Stimulated activated CD4-positive, alpha-beta T cell treated with anti-CD3 and anti-CD28 coated beads, Interleukin-4, amount 100 ng/mL, for 24 hours (primary cell): ENCODE measurements around the gene TPM1.
"Not testable (repeated sequence)": the region's sequence is repeated elsewhere in the genome, so short reads cannot be mapped to it uniquely, and the experiment has no call there.

Experiments
- DNase-seq: peaks from one replicate; pipeline ENCODE4 v3.0.0-alpha.2; 2020

The TPM1 gene

DNA sequence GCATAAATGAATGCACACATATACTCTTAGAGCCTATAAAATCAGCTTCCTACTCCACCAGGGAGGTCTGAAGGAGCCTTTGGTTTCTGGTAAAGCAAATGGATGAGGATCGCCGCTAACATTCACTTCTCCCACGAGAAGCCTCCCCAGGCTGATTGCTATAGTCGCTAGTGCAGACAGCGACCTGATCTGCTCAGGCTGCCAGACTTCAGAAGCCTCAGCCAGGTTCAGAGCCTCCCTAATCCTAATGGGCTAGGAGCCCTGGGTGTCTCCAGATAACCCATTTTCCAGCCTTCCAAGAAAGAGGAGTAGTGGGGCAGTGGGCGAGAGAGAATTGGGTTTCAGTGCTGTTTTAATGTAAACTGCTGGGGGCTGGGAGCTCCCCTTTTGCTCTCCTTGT, 35.4 kb downstream of the TPM1 start:
- no peak for DNase-seq

- no peak for DNase-seq
Measured at GRCh38 chr15:63079947-63080626, 37.5 kb downstream of the TPM1 start.

GRCh38 chr15:63080634-63081250, 38.2 kb downstream of the TPM1 start:
- DNase-seq: no peak

- no peak for DNase-seq
Measured at GRCh38 chr15:63082366-63082765, 39.8 kb downstream of the TPM1 start.

- DNase-seq: no peak
Measured at GRCh38 chr15:63083044-63083443, 40.5 kb downstream of the TPM1 start.

GRCh38 chr15:63083541-63083940, 41.0 kb downstream of the TPM1 start:
- DNase-seq: no peak

- DNase-seq: no peak
Measured at GRCh38 chr15:63084806-63085205, 42.3 kb downstream of the TPM1 start.

DNA sequence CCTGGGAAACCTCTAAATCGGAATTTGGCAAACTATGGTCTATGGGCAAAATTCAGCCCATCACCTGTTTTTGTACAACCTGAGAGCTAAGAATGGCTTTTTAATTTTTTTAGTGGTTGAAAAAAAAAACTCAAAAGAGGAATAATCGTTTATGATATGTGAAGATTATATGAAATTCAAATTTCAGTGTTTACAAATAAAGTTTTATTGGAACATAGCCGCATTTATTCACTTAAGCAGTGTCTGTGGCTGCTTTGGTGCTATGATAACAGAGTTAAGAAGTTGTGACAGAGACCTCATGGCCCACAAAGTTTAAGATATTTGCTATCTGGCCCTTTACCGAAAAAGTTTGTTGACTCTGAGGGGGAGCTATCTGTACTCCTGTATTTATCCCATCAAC, 42.7 kb downstream of the TPM1 start:
- no peak for DNase-seq

DNA sequence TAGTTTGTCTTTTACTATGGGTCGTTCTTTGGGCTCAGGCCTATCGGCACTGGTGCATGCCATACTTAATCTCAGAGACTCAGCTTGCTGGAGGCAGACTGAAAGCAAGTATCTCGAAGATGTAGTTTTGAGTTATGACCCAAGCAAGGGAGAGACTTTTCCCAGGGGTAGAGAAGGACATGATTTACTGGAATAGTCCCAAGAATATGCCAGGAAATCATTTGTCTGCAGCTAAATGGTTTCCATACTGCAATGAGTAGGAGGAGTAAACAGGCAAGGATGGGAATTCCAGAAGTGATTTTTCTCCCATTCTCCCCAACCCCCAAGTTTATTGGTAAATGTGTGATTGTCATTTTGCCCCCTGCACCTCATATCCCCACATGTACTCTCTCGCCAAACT, 43.7 kb downstream of the TPM1 start:
- no peak for DNase-seq

DNA sequence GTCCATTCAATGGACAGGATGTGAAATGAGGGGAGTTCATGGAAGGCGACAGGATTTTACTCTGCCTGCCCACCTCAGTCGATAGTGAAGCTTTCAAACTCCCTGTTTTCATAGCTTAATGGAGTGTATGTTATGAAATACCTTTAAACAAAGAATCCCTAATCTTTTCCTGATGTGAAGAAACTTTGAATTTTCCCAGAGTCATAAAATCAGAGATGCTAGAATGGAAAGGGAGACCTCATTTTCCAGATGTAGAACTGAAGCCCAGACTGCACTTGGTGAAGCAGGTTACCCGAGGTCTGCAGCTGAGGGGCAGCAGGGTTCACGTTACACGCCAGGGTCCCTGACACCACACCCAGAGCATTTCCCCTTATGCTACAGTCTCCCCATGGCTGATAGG, 44.4 kb downstream of the TPM1 start:
- DNase-seq: no peak

DNA sequence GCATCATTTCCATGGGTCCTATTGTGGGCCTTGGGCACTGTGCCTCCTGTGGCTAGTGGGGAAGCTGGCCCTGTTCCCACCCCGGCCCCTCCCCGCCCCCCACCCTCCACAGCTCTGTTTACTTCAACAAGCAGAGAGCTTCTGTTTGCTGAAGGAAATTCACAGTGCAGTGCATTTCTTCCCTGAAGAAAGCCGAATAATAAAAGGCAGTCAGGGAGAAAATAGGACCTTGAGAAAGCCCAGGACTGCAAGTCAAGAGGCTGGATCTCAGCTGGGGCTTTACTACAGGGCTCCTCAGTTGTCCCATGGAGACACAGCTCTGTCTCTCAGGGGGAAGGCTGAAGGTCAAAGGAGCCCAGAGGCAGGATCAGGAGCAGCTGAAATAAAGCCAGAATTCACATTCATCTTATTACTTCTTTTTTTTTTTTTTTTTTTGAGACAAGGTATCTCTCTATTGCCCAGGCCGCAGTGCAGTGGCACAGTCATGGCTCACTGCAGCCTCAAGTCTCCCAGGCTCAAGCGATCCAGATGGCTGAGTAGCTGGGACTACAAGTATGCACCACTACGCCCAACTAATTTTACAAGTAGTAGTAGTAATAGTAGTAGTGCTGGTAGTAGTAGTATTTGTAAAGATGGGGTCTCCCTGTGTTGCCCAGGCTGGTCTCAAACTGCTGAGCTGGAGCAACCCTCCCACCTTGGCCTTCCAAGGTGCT, 46.1 kb downstream of the TPM1 start:
- no peak for DNase-seq

DNA sequence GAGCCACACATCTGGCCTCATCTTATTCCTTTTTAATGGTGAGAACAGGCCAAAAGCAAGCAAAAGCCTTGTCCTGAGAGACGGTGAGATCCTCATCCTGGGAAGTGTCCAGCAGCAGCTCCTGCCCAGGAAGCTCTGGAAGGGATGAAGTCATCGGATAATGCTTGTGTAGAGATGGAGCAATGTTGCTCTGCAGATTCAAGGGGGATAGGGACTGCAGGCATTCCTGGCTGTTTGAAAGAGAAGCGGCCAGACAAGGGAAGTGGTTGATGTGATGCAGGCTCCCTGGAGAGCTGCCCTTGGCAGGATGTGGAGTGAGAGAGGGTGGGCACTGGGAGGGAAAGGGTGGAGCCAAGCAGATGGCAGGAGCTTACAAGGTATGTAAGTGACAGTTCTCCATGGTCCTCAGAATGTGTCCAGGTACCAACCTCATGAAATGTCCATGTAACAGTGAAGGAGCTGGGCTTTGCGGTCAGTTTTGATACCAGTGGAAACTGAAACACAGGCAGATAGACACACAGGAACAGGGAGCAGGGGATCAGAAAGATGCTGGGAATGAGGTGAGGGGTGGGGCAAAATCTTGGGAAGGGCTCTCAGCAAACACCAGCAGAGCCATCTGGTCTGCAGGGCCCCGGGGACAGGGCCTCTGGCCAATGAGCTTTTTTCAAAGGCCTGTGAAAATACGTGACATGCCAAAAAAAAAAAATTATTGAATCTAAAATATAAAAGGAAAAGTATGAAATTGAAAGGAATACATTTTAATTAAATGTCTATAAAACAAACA, 46.9 kb downstream of the TPM1 start:
- no peak for DNase-seq

- DNase-seq: no peak
Measured at GRCh38 chr15:63090472-63090871, 47.9 kb downstream of the TPM1 start.

DNA sequence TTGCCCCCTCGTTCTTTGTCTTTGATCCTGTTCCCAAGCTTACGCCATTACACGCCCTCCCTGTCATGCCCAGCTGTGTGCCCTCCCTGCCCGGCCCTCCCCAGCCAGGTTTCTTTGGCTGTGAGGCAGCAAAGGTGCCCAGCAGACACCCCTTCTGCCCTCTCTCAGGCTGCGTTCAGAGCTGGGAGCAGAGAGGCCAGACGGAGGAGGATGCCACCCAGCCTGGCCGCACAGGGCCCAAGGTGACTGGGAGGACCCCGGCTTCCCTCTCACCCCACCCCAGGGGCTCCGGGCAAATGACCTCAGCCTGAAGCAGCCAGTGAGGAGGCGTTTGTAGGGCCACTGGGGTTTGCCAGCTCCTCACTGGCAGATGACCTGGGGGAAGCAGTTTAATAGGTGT, 48.3 kb downstream of the TPM1 start:
- DNase-seq: no peak

DNA sequence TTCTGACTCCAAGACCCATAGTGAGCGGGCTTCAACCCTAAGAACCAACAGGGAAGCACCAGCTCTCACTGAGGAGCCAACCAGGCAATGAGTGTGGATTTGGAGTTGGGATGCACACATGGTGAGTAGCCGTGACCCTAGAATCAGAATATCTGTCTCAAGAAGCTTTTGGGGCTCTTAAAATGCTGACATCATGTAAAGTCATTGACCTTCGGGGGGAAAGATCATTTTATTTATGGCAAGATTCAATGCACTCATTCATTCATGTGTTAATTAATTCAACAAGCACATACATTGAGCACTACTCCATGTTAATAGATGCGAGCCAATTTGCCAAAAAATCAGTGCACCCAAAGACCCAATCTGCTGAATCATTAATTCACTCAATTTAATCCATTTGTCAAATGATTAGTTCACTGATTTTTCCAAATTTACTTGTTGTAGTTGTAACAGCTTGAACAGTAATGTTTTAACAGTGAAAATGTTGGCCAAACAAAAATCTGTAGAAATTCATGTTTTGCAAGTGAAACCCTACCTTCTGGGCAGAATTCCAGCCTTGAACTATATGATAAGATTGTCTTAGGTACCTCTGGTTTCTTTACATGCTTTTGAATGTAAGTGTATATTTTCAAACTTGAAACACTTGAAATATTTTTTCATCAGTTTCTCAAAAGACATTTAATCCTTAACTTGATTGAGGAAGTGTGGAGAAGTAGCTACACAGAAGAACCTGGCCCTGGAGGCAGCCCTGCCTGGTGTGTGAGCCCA, 49.3 kb downstream of the TPM1 start:
- DNase-seq: no peak

- peak; percentile 76 for DNase-seq
Measured at GRCh38 chr15:63093486-63094205, 51.1 kb downstream of the TPM1 start.

GRCh38 chr15:63094495-63094931, 52.0 kb downstream of the TPM1 start:
- no peak for DNase-seq

- no peak for DNase-seq
Measured at GRCh38 chr15:63096178-63096577, 53.6 kb downstream of the TPM1 start.

DNA sequence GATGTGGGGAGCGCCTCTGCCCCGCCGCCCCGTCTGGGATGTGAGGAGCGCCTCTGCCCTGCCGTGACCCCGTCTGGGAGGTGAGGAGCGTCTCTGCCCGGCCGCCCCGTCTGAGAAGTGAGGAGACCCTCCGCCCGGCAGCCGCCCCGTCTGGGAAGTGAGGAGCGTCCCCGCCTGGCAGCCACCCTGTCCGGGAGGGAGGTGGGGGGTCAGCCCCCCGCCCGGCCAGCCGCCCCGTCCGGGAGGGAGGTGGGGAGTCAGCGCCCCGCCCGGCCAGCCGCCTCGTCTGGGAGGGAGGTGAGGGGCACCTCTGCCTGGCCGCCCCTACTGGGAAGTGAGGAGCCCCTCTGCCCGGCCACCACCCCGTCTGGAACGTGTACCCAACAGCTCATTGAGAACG, 56.4 kb downstream of the TPM1 start:
- DNase-seq: not testable (repeated sequence)

GRCh38 chr15:63099581-63099980, 57.0 kb downstream of the TPM1 start:
- DNase-seq: not testable (repeated sequence)

DNA sequence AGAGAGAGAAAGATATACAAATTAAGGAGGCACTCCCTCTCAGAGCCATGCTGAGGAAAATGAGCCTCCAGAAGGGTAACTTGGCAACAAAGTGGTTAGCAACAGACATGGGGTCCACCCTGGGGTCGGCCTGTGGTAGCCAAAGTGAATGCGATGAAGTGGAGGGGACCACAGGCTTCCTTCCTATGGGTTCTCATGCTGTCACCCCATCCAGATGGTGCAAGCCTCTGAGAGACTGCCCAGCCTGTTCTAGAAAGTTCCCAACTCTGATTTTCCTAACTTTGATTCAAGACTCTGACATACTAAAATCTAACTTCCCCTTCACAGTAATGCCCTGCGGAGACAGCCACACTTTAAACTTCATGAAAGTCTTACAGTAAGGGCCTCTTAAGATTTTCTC, 60.9 kb downstream of the TPM1 start:
- DNase-seq: no peak

- DNase-seq: no peak
Measured at GRCh38 chr15:63104727-63105126, 62.2 kb downstream of the TPM1 start.
